Hematopoietic multipotent progenitor cell treated with erythropoietin and hydrocortisone succinate and interleukin-3 and kit ligand, for 15 days (in vitro differentiated cells): ENCODE data around the gene AFF4.

ENCODE experiments used
- DNase-seq: peaks from one replicate; pipeline ENCODE4 v3.0.0-alpha.2; 2015; ENCODE audit warnings: low spot score

Gene AFF4

GRCh38 chr5:132826424-132827082 is 136.9 kb downstream of the AFF4 start:
- no peak for DNase-seq

- DNase-seq: no peak
Observed at GRCh38 chr5:132825834-132826391, 137.5 kb downstream of the AFF4 start.
